OCI-LY3 (cell line): ENCODE measurements around the gene WDR4.

Source experiments
- H2AFZ ChIP-seq: fragments of 200-600, 300-600 bp; shearing (Covaris generic); 2 replicates; pipeline ENCODE4 v1.6.0; 2014; ENCODE audit warnings: antibody characterized with exemption, low read depth, low read length
- H3K27ac ChIP-seq: fragments of 200-600, 300-600 bp; sonication (generic); 2 replicates; pipeline ENCODE4 v1.5.1; 2014; ENCODE audit warnings: mild to moderate bottlenecking, low read length, moderate library complexity, mixed read lengths
- H3K27me3 ChIP-seq: fragments of 200-600, 300-600 bp; sonication (generic); 2 replicates; pipeline ENCODE4 v1.6.1; 2014; ENCODE audit warnings: low read depth, low read length, mixed read lengths
- H3K36me3 ChIP-seq: fragments of 200-600, 300-600 bp; sonication (generic); replicated peaks from 2 replicates; pipeline ENCODE3; 2014; ENCODE audit warnings: low read depth, low read length, mixed read lengths
- H3K4me1 ChIP-seq: fragments of 300-600, 200-600 bp; sonication (generic); 2 replicates; pipeline ENCODE4 v1.6.1; 2014; ENCODE audit warnings: low read length, mixed read lengths
- H3K4me2 ChIP-seq: fragments of 200-600, 300-600 bp; sonication (generic); 2 replicates; pipeline ENCODE4 v1.6.1; 2014; ENCODE audit warnings: low read length, mixed read lengths
- H3K4me3 ChIP-seq: fragments of 300-600, 200-600 bp; sonication (generic); 2 replicates; pipeline ENCODE4 v1.5.1; 2014; ENCODE audit warnings: antibody characterized with exemption, mild to moderate bottlenecking, low read length, moderate library complexity
- H3K79me2 ChIP-seq: fragments of 300-600, 200-600 bp; shearing (Covaris generic); 2 replicates; pipeline ENCODE4 v1.6.1; 2014; ENCODE audit warnings: mild to moderate bottlenecking, low read length, mixed read lengths
- H3K9ac ChIP-seq: fragments of 300-600, 200-600 bp; shearing (Covaris generic); 2 replicates; pipeline ENCODE4 v1.6.0; 2014; ENCODE audit warnings: mild to moderate bottlenecking, low read length, moderate library complexity
- H3K9me3 ChIP-seq: fragments of 200-600, 300-600 bp; shearing (Covaris generic); 2 replicates; pipeline ENCODE4 v1.6.1; 2014; ENCODE audit warnings: low read length, mixed read lengths; ENCODE audit not compliant: insufficient read depth
- H4K20me1 ChIP-seq: fragments of 200-600, 300-600 bp; sonication (generic); 2 replicates; pipeline ENCODE4 v1.6.1; 2016; ENCODE audit warnings: low read length, mixed read lengths; ENCODE audit not compliant: insufficient read depth
- EZH2phosphoT487 ChIP-seq: fragments of 200-600 bp; shearing (Covaris generic); IDR thresholded peaks from 2 replicates; pipeline ENCODE4 v1.6.1; 2018; ENCODE audit warnings: antibody characterized with exemption, mixed run types, low read depth
- TF ChIP-seq, protein P1 (sequence below): fragments of 200-600, 300-600 bp; sonication (generic); IDR thresholded peaks from 2 replicates; pipeline ENCODE4 v1.5.1; 2014; ENCODE audit warnings: antibody characterized with exemption, low read length, low read depth

Gene WDR4

DNA sequence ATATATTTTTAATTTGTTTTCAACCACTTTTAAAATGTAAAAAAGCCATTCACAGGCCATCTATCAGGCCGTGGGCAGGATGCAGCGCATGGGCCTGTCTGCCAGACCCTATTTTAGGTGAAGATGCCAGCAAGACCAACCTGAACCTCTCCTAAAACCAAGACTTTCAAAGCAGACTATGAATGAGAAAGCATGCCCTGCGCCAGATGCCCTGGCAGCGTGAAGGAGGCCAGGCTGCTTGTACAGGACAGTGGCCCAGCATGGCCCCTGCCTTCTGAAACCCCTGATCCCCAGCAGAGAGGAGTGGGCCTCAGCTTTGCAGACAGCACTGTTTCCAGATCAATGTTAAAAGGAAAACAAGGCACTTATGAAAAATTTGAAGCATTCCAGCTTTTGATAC is 31.6 kb downstream of the WDR4 start:
- H3K4me3 ChIP-seq: no peak overlapping the region
- H3K4me1 ChIP-seq: no peaks in the 10 kb centered on the region

DNA sequence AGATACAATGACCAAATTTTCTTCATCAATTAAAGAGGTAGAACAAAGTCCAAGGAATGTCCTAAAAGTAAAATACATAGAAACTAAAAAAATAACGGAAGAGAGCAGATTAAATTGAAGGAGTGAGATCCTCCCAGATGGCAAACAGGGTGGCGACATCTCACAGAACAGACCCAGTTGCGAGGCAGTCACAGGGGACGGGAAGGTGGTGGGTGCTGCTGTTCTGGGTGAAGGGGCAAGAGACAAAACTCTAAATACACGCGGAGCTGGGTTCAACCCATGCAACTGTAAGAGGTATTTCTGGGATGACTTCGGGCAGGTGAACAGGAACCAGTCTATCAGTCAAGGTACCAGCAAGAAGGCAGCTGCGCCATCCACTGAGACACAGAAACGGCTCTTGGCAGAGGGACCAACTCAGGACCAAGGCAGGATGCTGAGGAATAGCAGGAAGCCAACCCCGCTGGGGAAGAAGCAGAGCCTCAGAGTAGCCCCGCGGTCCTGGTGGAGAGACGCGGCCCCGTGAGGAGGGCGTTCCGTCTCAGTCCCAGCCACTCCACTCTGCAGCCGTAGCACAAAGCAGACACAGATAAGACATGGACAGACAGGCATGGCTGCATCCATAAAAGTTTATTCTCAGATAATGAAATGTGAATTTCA is 32.2 kb downstream of the WDR4 start:
- Histone ChIP-seq H3K9ac (no peak overlapping the region), H4K20me1 (peaks cover 5% of the 10 kb centered on the region; the same call in 1 of the 2 replicates), H3K4me2 (no peak overlapping the region), H2AFZ (no peak overlapping the region), H3K79me2 (peaks cover 66% of the 10 kb centered on the region), H3K27ac (no peak overlapping the region), H3K27me3 (no peaks in the 10 kb centered on the region), H3K36me3 (peaks cover 31% of the 10 kb centered on the region), H3K4me1 (no peaks in the 10 kb centered on the region), H3K9me3 (no peaks in the 10 kb centered on the region), H3K4me3 (no peak overlapping the region)
- TF ChIP-seq, protein P1, sequence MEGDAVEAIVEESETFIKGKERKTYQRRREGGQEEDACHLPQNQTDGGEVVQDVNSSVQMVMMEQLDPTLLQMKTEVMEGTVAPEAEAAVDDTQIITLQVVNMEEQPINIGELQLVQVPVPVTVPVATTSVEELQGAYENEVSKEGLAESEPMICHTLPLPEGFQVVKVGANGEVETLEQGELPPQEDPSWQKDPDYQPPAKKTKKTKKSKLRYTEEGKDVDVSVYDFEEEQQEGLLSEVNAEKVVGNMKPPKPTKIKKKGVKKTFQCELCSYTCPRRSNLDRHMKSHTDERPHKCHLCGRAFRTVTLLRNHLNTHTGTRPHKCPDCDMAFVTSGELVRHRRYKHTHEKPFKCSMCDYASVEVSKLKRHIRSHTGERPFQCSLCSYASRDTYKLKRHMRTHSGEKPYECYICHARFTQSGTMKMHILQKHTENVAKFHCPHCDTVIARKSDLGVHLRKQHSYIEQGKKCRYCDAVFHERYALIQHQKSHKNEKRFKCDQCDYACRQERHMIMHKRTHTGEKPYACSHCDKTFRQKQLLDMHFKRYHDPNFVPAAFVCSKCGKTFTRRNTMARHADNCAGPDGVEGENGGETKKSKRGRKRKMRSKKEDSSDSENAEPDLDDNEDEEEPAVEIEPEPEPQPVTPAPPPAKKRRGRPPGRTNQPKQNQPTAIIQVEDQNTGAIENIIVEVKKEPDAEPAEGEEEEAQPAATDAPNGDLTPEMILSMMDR: no peak
- TF ChIP-seq EZH2phosphoT487: no peak

More for the DNA sequence above, 31.6 kb downstream of the WDR4 start:
- Histone ChIP-seq H3K27ac (no peak overlapping the region), H3K4me2 (no peak overlapping the region), H3K79me2 (peaks cover 66% of the 10 kb centered on the region), H4K20me1 (peaks cover 5% of the 10 kb centered on the region; the same call in 1 of the 2 replicates), H2AFZ (no peak overlapping the region), H3K9ac (no peak overlapping the region), H3K36me3 (peaks cover 31% of the 10 kb centered on the region), H3K9me3 (no peaks in the 10 kb centered on the region), H3K27me3 (no peaks in the 10 kb centered on the region)
- TF ChIP-seq, protein P1: no peak
- TF ChIP-seq EZH2phosphoT487: no peak

DNA sequence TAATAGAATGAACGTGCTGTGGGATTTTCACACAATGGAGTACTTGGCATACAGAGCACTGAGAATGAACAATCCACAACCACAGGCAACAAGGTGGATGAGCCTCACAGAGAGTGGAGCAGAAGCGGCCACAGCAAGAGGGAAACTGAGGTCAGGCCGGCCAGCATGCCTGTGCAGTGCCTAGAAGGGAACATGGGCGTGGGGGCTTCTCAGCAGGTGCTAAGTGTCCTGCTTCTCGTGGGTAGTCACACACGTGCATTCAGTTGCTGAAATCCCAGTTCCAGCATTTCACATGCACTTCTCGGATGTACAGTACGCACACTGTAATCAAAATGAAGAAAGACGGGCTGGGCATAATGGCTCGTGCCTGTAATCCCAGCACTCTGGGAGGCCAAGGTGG is 33.1 kb downstream of the WDR4 start:
- no peak overlapping the region for H3K4me3 ChIP-seq
- TF ChIP-seq, protein P1: no peak
- TF ChIP-seq EZH2phosphoT487: no peak
- H3K79me2 ChIP-seq: peaks cover 66% of the 10 kb centered on the region
- H3K4me2 ChIP-seq: no peak overlapping the region
- no peak overlapping the region for H3K9ac ChIP-seq
- H3K27me3 ChIP-seq: no peaks in the 10 kb centered on the region
- H2AFZ ChIP-seq: no peak overlapping the region
- peaks cover 31% of the 10 kb centered on the region for H3K36me3 ChIP-seq
- H4K20me1 ChIP-seq: peaks cover 5% of the 10 kb centered on the region; the same call in 1 of the 2 replicates
- H3K9me3 ChIP-seq: no peaks in the 10 kb centered on the region
- no peak overlapping the region for H3K27ac ChIP-seq
- no peaks in the 10 kb centered on the region for H3K4me1 ChIP-seq

DNA sequence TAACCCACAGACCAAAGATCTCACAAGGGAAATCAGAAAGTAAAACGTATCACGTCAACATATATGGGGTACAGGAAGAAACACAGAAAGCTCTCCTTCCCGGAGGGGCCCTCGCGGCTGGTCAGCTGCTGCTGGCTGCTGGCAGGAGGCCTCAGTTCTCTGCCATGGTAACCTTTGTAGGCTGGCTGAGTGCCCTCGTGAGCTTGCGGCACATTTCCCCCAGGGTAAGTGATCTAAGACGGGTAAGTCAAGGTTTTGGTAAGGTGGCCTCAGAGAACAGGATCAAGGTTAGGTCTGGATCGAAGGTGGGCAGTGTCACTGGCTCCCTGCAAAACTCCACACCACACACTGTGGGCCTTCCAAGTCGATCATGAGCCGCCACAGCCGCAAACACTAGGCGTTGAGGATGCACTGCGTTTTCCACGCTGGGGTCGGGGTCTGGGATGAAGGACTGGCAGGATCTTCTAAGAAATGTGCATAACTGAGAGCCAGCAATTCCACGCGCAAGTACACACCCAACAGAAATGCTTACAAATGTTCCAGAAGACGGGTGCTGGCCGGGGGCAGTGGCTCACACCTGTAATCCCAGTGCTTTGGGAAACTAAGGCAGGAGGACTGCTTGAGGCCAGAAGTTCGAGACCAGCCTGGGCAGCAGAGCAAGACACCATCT is 33.9 kb downstream of the WDR4 start:
- Histone ChIP-seq H3K27ac (no peak overlapping the region), H3K79me2 (peaks cover 58% of the 10 kb centered on the region), H4K20me1 (peaks cover 5% of the 10 kb centered on the region; the same call in 1 of the 2 replicates), H3K4me2 (no peak overlapping the region), H2AFZ (no peak overlapping the region), H3K36me3 (peaks cover 32% of the 10 kb centered on the region), H3K4me3 (no peak overlapping the region), H3K4me1 (no peaks in the 10 kb centered on the region), H3K27me3 (no peaks in the 10 kb centered on the region), H3K9me3 (no peaks in the 10 kb centered on the region), H3K9ac (no peak overlapping the region)
- TF ChIP-seq, protein P1: no peak
- no peak for TF ChIP-seq EZH2phosphoT487
